Transverse colon (tissue), 4 donors: ENCODE measurements around the gene CDPF1.

ENCODE experiments used
- POLR2AphosphoS5 ChIP-seq, 3 donors: sonication (generic); formaldehyde crosslinking; IDR thresholded peaks; one replicate each; pipeline ENCODE4 v1.6.1; 2016; ENCODE audit warnings: antibody characterized with exemption in 3 of 3
- TF ChIP-seq, protein P1 (sequence below), 5 experiments: fragments of 200-600 bp in 3 of 5; fragments of 450-650 bp in 2 of 5; sonication (generic) in 3 of 5; IDR thresholded peaks; 1 replicate in 2 of 5; 2 replicates in 3 of 5; pipeline ENCODE4 v1.5.1; 2016 to 2017; ENCODE audit warnings: antibody characterized with exemption in 5 of 5, inconsistent platforms in 3 of 5, mild to moderate bottlenecking in 2 of 5, moderate library complexity in 1 of 5

DNA sequence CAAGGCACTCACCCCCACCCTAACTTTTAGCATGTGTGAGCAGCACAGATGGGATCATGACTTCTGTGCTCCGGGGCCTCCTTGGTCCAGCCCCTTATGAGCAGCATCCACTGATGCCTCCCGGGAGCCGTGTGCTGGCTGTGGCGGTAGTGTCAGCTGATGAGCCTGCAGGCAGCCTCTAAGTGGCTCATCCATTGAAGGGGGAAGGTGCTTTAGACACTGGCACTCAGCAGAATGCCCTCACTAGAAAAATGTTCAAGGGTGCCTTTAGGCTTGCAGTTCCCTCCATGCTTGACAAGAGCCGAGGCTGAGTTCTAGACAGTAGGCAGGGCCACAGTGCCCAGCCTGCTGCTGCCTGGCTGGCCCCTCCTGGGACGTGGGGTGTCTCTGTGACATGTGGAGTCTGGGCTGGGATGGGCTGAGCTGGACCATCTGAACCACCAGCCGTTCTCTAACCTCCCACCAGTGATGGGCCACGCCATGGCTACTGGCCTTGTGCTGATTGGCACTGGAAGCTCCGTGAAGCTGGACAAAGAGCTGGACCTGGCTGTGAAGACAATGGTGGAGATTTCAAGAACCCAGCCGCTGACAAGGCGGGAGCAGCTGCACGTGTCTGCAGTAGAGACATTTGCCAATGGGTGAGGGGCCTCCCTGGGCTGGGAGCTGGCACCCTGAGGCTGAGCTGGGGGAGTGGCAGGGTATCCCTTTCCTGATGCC lies 23.5 kb upstream of the CDPF1 start:
- TF ChIP-seq, protein P1, sequence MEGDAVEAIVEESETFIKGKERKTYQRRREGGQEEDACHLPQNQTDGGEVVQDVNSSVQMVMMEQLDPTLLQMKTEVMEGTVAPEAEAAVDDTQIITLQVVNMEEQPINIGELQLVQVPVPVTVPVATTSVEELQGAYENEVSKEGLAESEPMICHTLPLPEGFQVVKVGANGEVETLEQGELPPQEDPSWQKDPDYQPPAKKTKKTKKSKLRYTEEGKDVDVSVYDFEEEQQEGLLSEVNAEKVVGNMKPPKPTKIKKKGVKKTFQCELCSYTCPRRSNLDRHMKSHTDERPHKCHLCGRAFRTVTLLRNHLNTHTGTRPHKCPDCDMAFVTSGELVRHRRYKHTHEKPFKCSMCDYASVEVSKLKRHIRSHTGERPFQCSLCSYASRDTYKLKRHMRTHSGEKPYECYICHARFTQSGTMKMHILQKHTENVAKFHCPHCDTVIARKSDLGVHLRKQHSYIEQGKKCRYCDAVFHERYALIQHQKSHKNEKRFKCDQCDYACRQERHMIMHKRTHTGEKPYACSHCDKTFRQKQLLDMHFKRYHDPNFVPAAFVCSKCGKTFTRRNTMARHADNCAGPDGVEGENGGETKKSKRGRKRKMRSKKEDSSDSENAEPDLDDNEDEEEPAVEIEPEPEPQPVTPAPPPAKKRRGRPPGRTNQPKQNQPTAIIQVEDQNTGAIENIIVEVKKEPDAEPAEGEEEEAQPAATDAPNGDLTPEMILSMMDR (IDR thresholded peaks at IDR 0.05), result no peak
- no peak for TF ChIP-seq POLR2AphosphoS5 (IDR thresholded peaks at IDR 0.05)
